Vagina (tissue), 2 donors: ENCODE measurements around the gene MT1HL1.

Experiments used
- CTCF ChIP-seq, 3 experiments: fragments of 450-650 bp in 2 of 3; fragments of 200-600 bp in 1 of 3; sonication (generic) in 1 of 3; IDR thresholded peaks; one replicate each; pipeline ENCODE4 v1.5.1; 2017 to 2019; ENCODE audit warnings: antibody characterized with exemption in 3 of 3, mild to moderate bottlenecking in 2 of 3, moderate library complexity in 2 of 3
- POLR2A ChIP-seq, 2 donors: fragments of 450-650 bp; IDR thresholded peaks; one replicate each; pipeline ENCODE4 v1.6.1; 2017; ENCODE audit warnings: antibody characterized with exemption in 2 of 2, mild to moderate bottlenecking in 2 of 2, moderate library complexity in 2 of 2
- POLR2AphosphoS5 ChIP-seq, 2 donors: sonication (generic); formaldehyde crosslinking; IDR thresholded peaks; one replicate each; pipeline ENCODE4 v1.9.0; 2017; ENCODE audit warnings: antibody characterized with exemption in 2 of 2, mild to moderate bottlenecking in 2 of 2, low read depth in 1 of 2; ENCODE audit not compliant: insufficient read depth in 1 of 2

- TF ChIP-seq CTCF (IDR thresholded peaks at IDR 0.05) (no peak), POLR2AphosphoS5 (IDR thresholded peaks at IDR 0.05; ENCODE audit: insufficient read depth in 1 of 2, low read depth in 1 of 2) (no peak), POLR2A (IDR thresholded peaks at IDR 0.05) (no peak)
These were observed 6.4 kb downstream of the MT1HL1 start for GRCh38 chr1:236997882-236998281.
